SU-DHL-6 (cell line): ENCODE measurements around the gene CIBAR2.

Experiments
- H2AFZ ChIP-seq: fragments of 200-600 bp; sonication (generic); 2 replicates; pipeline ENCODE4 v1.6.1; 2014; ENCODE audit warnings: low read depth, mild to moderate bottlenecking, moderate library complexity, mixed read lengths, antibody characterized with exemption, low read length; ENCODE audit not compliant: severe bottlenecking
- H3F3A ChIP-seq: fragments of 200-600 bp; shearing (Covaris generic); 2 replicates; pipeline ENCODE4 v1.6.0; 2016; ENCODE audit warnings: antibody characterized with exemption, mild to moderate bottlenecking; ENCODE audit not compliant: insufficient read depth
- H3K27ac ChIP-seq: fragments of 200-600 bp; sonication (generic); 2 replicates; pipeline ENCODE4 v1.5.1; 2016; ENCODE audit warnings: low read depth, mild to moderate bottlenecking, low read length, moderate library complexity, mixed read lengths
- H3K27me3 ChIP-seq: fragments of 200-600 bp; sonication (generic), shearing (Covaris generic); 2 replicates; pipeline ENCODE4 v1.6.0; 2014; ENCODE audit warnings: mild to moderate bottlenecking, low read length
- H3K36me3 ChIP-seq: fragments of 200-600 bp; sonication (generic); 2 replicates; pipeline ENCODE4 v1.6.1; 2014; ENCODE audit warnings: mild to moderate bottlenecking, low read length, mixed read lengths
- H3K4me2 ChIP-seq: fragments of 300-600, 200-600 bp; shearing (Covaris generic), sonication (generic); 2 replicates; pipeline ENCODE4 v1.6.0; 2014; ENCODE audit warnings: low read length, low read depth, mild to moderate bottlenecking; ENCODE audit not compliant: poor library complexity, severe bottlenecking
- H3K4me3 ChIP-seq: fragments of 200-600 bp; sonication (generic); 2 replicates; pipeline ENCODE4 v1.5.1; 2014; ENCODE audit warnings: antibody characterized with exemption, low read length, mild to moderate bottlenecking, mixed read lengths; ENCODE audit not compliant: insufficient read depth, poor library complexity, severe bottlenecking
- H3K79me2 ChIP-seq: fragments of 200-600 bp; sonication (generic); 2 replicates; pipeline ENCODE4 v1.6.1; 2014; ENCODE audit warnings: mild to moderate bottlenecking, low read length, moderate library complexity; ENCODE audit not compliant: insufficient read depth
- H3K9ac ChIP-seq: fragments of 200-600 bp; sonication (generic); 2 replicates; pipeline ENCODE4 v1.7.0; 2014; ENCODE audit warnings: mild to moderate bottlenecking, low read length
- H3K9me2 ChIP-seq: fragments of 200-600 bp; sonication (generic); replicated peaks from 2 replicates; pipeline ENCODE4 v1.6.1; 2014; ENCODE audit warnings: low read length; ENCODE audit not compliant: insufficient read depth
- H3K9me3 ChIP-seq: fragments of 200-600 bp; sonication (generic); 2 replicates; pipeline ENCODE4 v1.6.1; 2014; ENCODE audit warnings: low read length, mixed read lengths; ENCODE audit not compliant: insufficient read depth
- H4K20me1 ChIP-seq: fragments of 200-600 bp; sonication (generic); 2 replicates; pipeline ENCODE4 v1.6.1; 2014; ENCODE audit warnings: low read depth, mild to moderate bottlenecking, antibody characterized with exemption, low read length, moderate library complexity, mixed read lengths
- EZH2phosphoT487 ChIP-seq: fragments of 200-600 bp; sonication (generic), shearing (Covaris generic); conservative IDR thresholded peaks from 2 replicates; pipeline ENCODE4 v1.6.1; 2018; ENCODE audit warnings: mild to moderate bottlenecking, antibody characterized with exemption, low read length, moderate library complexity, mixed read lengths
- TF ChIP-seq, protein P1 (sequence below): fragments of 200-600 bp; sonication (generic); IDR thresholded peaks from one replicate; pipeline ENCODE4 v1.5.1; 2017; ENCODE audit warnings: antibody characterized with exemption, mild to moderate bottlenecking, low read length, moderate library complexity; ENCODE audit not compliant: insufficient read depth, poor library complexity, severe bottlenecking

CIBAR2 gene

GRCh38 chr16:85057948-85058347, 54.3 kb downstream of the CIBAR2 start:
- no peak overlapping the region for H3K4me3 ChIP-seq
- no peak for TF ChIP-seq EZH2phosphoT487
- TF ChIP-seq, protein P1, sequence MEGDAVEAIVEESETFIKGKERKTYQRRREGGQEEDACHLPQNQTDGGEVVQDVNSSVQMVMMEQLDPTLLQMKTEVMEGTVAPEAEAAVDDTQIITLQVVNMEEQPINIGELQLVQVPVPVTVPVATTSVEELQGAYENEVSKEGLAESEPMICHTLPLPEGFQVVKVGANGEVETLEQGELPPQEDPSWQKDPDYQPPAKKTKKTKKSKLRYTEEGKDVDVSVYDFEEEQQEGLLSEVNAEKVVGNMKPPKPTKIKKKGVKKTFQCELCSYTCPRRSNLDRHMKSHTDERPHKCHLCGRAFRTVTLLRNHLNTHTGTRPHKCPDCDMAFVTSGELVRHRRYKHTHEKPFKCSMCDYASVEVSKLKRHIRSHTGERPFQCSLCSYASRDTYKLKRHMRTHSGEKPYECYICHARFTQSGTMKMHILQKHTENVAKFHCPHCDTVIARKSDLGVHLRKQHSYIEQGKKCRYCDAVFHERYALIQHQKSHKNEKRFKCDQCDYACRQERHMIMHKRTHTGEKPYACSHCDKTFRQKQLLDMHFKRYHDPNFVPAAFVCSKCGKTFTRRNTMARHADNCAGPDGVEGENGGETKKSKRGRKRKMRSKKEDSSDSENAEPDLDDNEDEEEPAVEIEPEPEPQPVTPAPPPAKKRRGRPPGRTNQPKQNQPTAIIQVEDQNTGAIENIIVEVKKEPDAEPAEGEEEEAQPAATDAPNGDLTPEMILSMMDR, result no peak

DNA sequence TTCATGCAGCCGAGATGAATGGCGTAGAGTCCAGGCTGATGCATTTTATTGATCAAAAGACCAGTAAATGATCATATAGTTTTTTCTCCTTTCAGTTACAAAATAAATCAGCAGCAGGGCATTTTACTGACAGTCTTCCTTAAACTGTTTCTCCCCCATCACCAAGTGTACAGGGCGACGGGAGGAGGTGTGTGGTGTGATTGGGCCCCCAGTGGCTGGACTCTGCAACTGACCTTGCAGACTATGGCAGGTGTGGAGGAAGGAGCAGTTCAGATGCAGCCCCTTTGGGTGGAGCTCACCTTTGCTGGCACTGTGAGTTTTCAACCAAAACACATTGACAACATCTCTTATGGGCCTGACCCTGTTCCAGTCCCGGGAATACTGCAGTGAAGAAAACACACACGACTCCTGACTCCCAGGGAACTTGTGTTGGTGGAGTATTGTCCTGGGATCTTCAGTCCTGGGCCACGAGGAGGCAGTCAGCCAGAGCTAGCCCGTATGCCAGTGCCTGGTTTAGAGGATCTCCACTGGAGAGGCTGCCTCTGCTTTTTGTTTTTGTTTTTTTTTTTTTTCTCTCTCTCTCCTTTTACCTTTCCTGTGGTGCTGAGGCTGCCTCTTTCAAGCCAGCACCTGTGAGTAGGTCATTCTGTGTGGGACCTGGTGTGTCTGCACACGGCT, 54.9 kb downstream of the CIBAR2 start:
- Histone ChIP-seq H3K27ac (no peak overlapping the region), H2AFZ (no peak overlapping the region), H3K36me3 (no peaks in the 10 kb centered on the region), H3K9me3 (no peaks in the 10 kb centered on the region), H3K9me2 (no peaks in the 10 kb centered on the region), H3K27me3 (no peaks in the 10 kb centered on the region), H3F3A (no peaks in the 10 kb centered on the region), H4K20me1 (no peaks in the 10 kb centered on the region), H3K4me3 (no peak overlapping the region), H3K9ac (no peak overlapping the region), H3K79me2 (no peaks in the 10 kb centered on the region), H3K4me2 (no peak overlapping the region)
- TF ChIP-seq EZH2phosphoT487, result no peak
- TF ChIP-seq, protein P1, result no peak

More at GRCh38 chr16:85057948-85058347, 54.3 kb downstream of the CIBAR2 start:
- Histone ChIP-seq H3K9ac (no peak overlapping the region), H3K4me2 (no peak overlapping the region), H2AFZ (no peak overlapping the region), H3F3A (no peaks in the 10 kb centered on the region), H3K27ac (no peak overlapping the region), H3K36me3 (no peaks in the 10 kb centered on the region), H3K79me2 (no peaks in the 10 kb centered on the region), H3K9me3 (no peaks in the 10 kb centered on the region), H3K9me2 (no peaks in the 10 kb centered on the region), H3K27me3 (no peaks in the 10 kb centered on the region), H4K20me1 (no peaks in the 10 kb centered on the region)

GRCh38 chr16:85056211-85056748, 56.0 kb downstream of the CIBAR2 start:
- Histone ChIP-seq H4K20me1 (no peaks in the 10 kb centered on the region), H3K27ac (no peak overlapping the region), H3K4me2 (no peak overlapping the region), H3K9me3 (no peaks in the 10 kb centered on the region), H3K36me3 (no peaks in the 10 kb centered on the region), H3K9ac (no peak overlapping the region), H3F3A (no peaks in the 10 kb centered on the region), H3K27me3 (no peaks in the 10 kb centered on the region), H3K79me2 (no peaks in the 10 kb centered on the region), H3K9me2 (no peaks in the 10 kb centered on the region), H3K4me3 (no peak overlapping the region), H2AFZ (no peak overlapping the region)
- TF ChIP-seq, protein P1, result no peak
- no peak for TF ChIP-seq EZH2phosphoT487
